PC-9 (cell line): ENCODE measurements around the gene IGFBP5. TPM values are rescaled to one million over a fixed set of nuclear protein-coding genes. Genes with fewer than 3 reads are reported as not detected.

Experiments
- BruUV-seq: library from RNA; stranded (reverse); fragments of 400-500 nt; replicated peaks from 2 replicates; lab custom pipeline; 2021; lab: Mats Ljungman, UMichigan
- CTCF ChIA-PET: fragments of 300-600 bp; sonication (Branson Sonifier 250); formaldehyde crosslinking; loops from one replicate; lab custom pipeline; 2022; ENCODE audit warnings: antibody characterized with exemption; lab: Charles Lee
- POLR2A ChIA-PET: fragments of 300-600 bp; sonication (Branson Sonifier 250); formaldehyde crosslinking; loops from one replicate; lab custom pipeline; 2022; ENCODE audit warnings: antibody characterized with exemption; ENCODE audit not compliant: unreplicated experiment; lab: Charles Lee
- DNase-seq, 2 experiments: peaks; one replicate each; pipeline versions ENCODE4 v3.0.0 to v3.0.0-alpha.2; 2015 to 2022; ENCODE audit warnings: mixed read lengths in 1 of 2
- H2AFZ ChIP-seq: fragments of 200-600 bp; sonication (generic); 2 replicates; pipeline ENCODE4 v1.8.1; 2017; ENCODE audit warnings: antibody characterized with exemption
- H3F3A ChIP-seq: fragments of 200-600 bp; sonication (generic); 2 replicates; pipeline ENCODE4 v1.8.1; 2017; ENCODE audit warnings: antibody characterized with exemption, mild to moderate bottlenecking, low read depth; ENCODE audit not compliant: insufficient read depth
- H3K27ac ChIP-seq: fragments of 200-600 bp; sonication (generic); 2 replicates; pipeline ENCODE4 v1.6.1; 2016; ENCODE audit warnings: mixed run types
- H3K27me3 ChIP-seq: fragments of 200-600 bp; sonication (generic); 2 replicates; pipeline ENCODE4 v1.6.1; 2016; ENCODE audit warnings: low read depth, mixed run types; ENCODE audit not compliant: insufficient read depth
- H3K36me3 ChIP-seq: fragments of 200-600 bp; sonication (generic); 2 replicates; pipeline ENCODE4 v1.6.1; 2016; ENCODE audit warnings: low read depth, mixed run types
- H3K4me1 ChIP-seq: fragments of 200-600 bp; sonication (generic); replicated peaks from 2 replicates; pipeline ENCODE4 v1.6.1; 2016; ENCODE audit warnings: mixed run types; ENCODE audit not compliant: insufficient read depth
- H3K4me2 ChIP-seq: fragments of 200-600 bp; sonication (generic); 2 replicates; pipeline ENCODE4 v1.6.1; 2017; ENCODE audit warnings: mixed run types
- H3K4me3 ChIP-seq: fragments of 200-600 bp; sonication (generic); 2 replicates; pipeline ENCODE4 v1.6.1; 2016; ENCODE audit warnings: mixed run types
- H3K79me2 ChIP-seq: fragments of 200-600 bp; sonication (generic); 2 replicates; pipeline ENCODE4 v1.6.1; 2017; ENCODE audit warnings: low read depth, mixed run types
- H3K9me2 ChIP-seq: fragments of 200-600 bp; sonication (generic); 2 replicates; pipeline ENCODE4 v1.8.1; 2017; ENCODE audit warnings: mild to moderate bottlenecking; ENCODE audit not compliant: insufficient read depth
- H3K9me3 ChIP-seq: fragments of 200-600 bp; sonication (generic); 2 replicates; pipeline ENCODE4 v1.8.1; 2016; ENCODE audit warnings: low read depth; ENCODE audit not compliant: insufficient read depth
- H4K20me1 ChIP-seq: fragments of 200-600 bp; sonication (generic); 2 replicates; pipeline ENCODE4 v1.8.1; 2017; ENCODE audit not compliant: insufficient read depth
- EZH2 ChIP-seq: fragments of 200-600 bp; sonication (generic); IDR thresholded peaks from 2 replicates; pipeline ENCODE4 v1.8.0; 2017; ENCODE audit warnings: antibody characterized with exemption, low read depth
- intact Hi-C: fragments of 100-400 bp; cut with micrococcal nuclease; formaldehyde crosslinking; loops from one replicate; pipeline ENCODE4 v1.10.0; 2022; ENCODE audit not compliant: unreplicated experiment
- total RNA-seq: library from RNA; stranded (reverse); gene quantifications from 2 replicates; pipeline ENCODE4 v1.2.3, GENCODE V29; 2021
- TF ChIP-seq, protein P1 (sequence below): fragments of 200-600 bp; sonication (generic); conservative IDR thresholded peaks from 2 replicates; pipeline ENCODE4 v1.6.1; 2017; ENCODE audit warnings: mixed run types, antibody characterized with exemption, mild to moderate bottlenecking, moderate library complexity

IGFBP5 gene
- total RNA-seq, 1 experiment from 2014 or later = 5.5 TPM

DNA sequence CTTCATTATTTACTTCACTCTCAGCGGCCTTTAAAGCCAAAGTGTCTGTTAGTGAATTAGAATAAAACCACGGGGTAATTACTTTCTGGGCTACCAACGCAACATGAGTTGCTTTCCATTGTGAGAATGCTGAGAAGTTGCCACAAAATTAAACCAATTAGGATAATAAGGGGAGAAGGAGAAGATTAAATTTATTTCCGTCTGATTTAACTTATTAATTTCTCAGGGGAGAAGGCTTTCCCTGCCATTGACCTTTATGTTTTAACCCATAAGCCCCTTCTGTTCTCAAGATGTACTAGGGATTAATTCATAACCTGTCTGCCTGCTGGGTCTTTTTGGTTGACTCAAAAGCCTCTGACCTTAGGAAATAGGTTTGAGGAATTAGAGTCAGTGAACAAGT is 42.3 kb upstream of the IGFBP5 start:
- no peaks in the 10 kb centered on the region for H3K79me2 ChIP-seq
- no peak overlapping the region for H3K4me3 ChIP-seq
- ChIA-PET POLR2A (no interaction called here), CTCF (interaction anchor here (0.6 kb wide), 1 partner anchor 606 kb away, joined by 4 read pairs; no protein-coding TSS in a partner anchor)
- H3K36me3 ChIP-seq = no peaks in the 10 kb centered on the region
- no peak overlapping the region for H2AFZ ChIP-seq
- H3K27me3 ChIP-seq = no peaks in the 10 kb centered on the region
- no peak overlapping the region for H3K27ac ChIP-seq
- no peaks in the 10 kb centered on the region for H3K4me1 ChIP-seq
- intact Hi-C loops = no loop called here
- H3K4me2 ChIP-seq = no peak overlapping the region
- H3K9me2 ChIP-seq = no peaks in the 10 kb centered on the region; the same call in 1 of the 2 replicates
- H3K9me3 ChIP-seq = no peaks in the 10 kb centered on the region
- H3F3A ChIP-seq = no peaks in the 10 kb centered on the region
- H4K20me1 ChIP-seq = no peaks in the 10 kb centered on the region; the same call in 1 of the 2 replicates
- TF ChIP-seq, protein P1, sequence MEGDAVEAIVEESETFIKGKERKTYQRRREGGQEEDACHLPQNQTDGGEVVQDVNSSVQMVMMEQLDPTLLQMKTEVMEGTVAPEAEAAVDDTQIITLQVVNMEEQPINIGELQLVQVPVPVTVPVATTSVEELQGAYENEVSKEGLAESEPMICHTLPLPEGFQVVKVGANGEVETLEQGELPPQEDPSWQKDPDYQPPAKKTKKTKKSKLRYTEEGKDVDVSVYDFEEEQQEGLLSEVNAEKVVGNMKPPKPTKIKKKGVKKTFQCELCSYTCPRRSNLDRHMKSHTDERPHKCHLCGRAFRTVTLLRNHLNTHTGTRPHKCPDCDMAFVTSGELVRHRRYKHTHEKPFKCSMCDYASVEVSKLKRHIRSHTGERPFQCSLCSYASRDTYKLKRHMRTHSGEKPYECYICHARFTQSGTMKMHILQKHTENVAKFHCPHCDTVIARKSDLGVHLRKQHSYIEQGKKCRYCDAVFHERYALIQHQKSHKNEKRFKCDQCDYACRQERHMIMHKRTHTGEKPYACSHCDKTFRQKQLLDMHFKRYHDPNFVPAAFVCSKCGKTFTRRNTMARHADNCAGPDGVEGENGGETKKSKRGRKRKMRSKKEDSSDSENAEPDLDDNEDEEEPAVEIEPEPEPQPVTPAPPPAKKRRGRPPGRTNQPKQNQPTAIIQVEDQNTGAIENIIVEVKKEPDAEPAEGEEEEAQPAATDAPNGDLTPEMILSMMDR = no peak
- no peak for TF ChIP-seq EZH2
- no TSS peak for BruUV-seq
- DNase-seq = no peak

DNA sequence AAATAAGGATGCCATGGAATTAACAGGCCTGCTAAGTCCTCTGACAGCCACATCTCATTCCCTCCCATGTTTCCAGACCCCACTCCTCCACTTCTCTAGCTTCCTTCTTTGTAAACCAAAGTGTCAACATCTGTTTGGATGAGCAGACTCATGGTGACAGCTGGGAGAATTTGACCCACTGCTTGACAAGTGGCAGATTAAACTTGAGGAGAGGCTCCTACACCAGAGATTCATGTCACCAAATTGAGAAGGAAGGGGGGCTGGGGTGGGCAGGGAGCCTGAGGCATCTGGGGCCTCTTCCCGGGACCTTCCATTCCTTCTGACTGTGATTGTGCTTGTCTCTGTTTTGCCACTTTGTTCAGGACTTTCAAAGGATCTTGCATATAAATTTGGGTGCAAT is 41.0 kb upstream of the IGFBP5 start:
- TF ChIP-seq, protein P1 = no peak
- no peak for TF ChIP-seq EZH2
- Histone ChIP-seq H3F3A (no peaks in the 10 kb centered on the region), H3K4me2 (no peak overlapping the region), H3K27me3 (no peaks in the 10 kb centered on the region), H3K9me2 (no peaks in the 10 kb centered on the region; the same call in 1 of the 2 replicates), H3K27ac (no peak overlapping the region), H3K4me3 (no peak overlapping the region), H3K4me1 (no peaks in the 10 kb centered on the region), H3K79me2 (no peaks in the 10 kb centered on the region), H3K36me3 (no peaks in the 10 kb centered on the region), H3K9me3 (no peaks in the 10 kb centered on the region), H4K20me1 (no peaks in the 10 kb centered on the region; the same call in 1 of the 2 replicates), H2AFZ (no peak overlapping the region)
- BruUV-seq = no TSS peak
- no peak for DNase-seq
- CTCF ChIA-PET = no interaction called here
- intact Hi-C loops = no loop called here
- POLR2A ChIA-PET = no interaction called here

DNA sequence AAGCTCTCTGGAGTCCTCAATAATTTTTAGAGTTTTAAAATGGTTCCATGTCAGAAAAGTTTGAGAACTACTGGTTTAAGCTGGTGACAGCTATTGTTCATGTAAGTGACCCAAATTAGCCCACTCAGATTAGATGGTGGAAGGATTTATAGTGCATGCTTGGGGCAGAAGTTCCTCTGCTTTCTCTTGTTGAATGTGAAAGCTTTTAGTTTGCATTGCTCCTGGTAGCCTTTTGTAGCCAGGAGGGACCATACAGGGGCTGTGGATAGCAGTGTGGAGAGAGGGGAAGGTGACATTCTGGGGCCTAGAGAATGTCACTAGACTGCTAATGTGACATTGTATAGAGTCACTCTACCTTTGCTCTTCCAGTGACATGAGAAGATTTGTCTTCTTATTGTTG is 40.3 kb upstream of the IGFBP5 start:
- H3K4me2 ChIP-seq = no peak overlapping the region
- no TSS peak for BruUV-seq
- H3K9me2 ChIP-seq = no peaks in the 10 kb centered on the region; the same call in 1 of the 2 replicates
- no peaks in the 10 kb centered on the region for H3F3A ChIP-seq
- no peaks in the 10 kb centered on the region for H3K9me3 ChIP-seq
- ChIA-PET CTCF (no interaction called here), POLR2A (no interaction called here)
- no peak for TF ChIP-seq EZH2
- TF ChIP-seq, protein P1 = no peak
- H3K79me2 ChIP-seq = no peaks in the 10 kb centered on the region
- no peaks in the 10 kb centered on the region for H3K36me3 ChIP-seq
- no peak overlapping the region for H3K27ac ChIP-seq
- no peak for DNase-seq
- no peaks in the 10 kb centered on the region; the same call in 1 of the 2 replicates for H4K20me1 ChIP-seq
- no peak overlapping the region for H3K4me3 ChIP-seq
- H3K4me1 ChIP-seq = no peaks in the 10 kb centered on the region
- no peak overlapping the region for H2AFZ ChIP-seq
- H3K27me3 ChIP-seq = no peaks in the 10 kb centered on the region
- intact Hi-C loops = no loop called here
